Gastrocnemius medialis (tissue), 4 donors: Measurements from ENCODE around the gene BRD8.

Experiments
- POLR2A ChIP-seq, 2 donors: fragments of 450-650 bp; IDR thresholded peaks; one replicate each; pipeline ENCODE4 v1.6.1; 2017; ENCODE audit warnings: antibody characterized with exemption in 2 of 2, mild to moderate bottlenecking in 2 of 2, moderate library complexity in 2 of 2
- TF ChIP-seq, protein P1 (sequence below), 5 experiments: fragments of 450-650 bp in 3 of 5; fragments of 200-600 bp in 2 of 5; sonication (generic) in 2 of 5; IDR thresholded peaks in 4 of 5; conservative IDR thresholded peaks in 1 of 5; 1 replicate in 4 of 5; 2 replicates in 1 of 5; pipeline ENCODE4 v1.5.1; 2016 to 2019; ENCODE audit warnings: antibody characterized with exemption in 5 of 5, mild to moderate bottlenecking in 3 of 5, moderate library complexity in 3 of 5

DNA sequence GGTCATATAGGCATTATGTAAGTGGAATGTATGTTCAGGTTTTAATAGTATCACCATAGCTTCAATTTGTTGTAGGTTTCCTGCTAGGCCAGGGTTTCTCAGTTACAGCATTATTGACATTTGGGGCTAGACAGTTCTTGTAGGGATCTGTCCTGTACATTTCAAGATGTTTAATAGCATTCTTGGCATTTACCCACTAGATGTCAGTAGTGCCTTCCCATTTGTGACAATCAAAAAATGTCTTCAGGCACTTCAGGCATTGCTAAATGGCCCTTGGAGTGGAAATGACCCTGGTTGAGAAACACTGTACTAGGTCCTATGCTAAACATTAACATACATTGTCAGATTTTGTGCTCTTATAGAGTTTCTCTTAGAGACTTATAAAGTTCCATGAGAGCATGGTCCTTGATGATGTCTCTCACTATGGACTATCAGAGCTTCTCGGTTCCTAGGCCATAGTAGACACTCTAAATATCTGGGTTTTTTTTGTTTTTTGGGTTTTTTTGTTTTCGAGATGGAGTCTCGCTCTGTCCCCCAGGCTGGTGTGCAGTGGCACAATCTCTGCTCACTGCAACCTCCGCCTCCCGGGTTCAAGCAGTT, 1.9 kb upstream of the BRD8 start:
- TF ChIP-seq, protein P1, sequence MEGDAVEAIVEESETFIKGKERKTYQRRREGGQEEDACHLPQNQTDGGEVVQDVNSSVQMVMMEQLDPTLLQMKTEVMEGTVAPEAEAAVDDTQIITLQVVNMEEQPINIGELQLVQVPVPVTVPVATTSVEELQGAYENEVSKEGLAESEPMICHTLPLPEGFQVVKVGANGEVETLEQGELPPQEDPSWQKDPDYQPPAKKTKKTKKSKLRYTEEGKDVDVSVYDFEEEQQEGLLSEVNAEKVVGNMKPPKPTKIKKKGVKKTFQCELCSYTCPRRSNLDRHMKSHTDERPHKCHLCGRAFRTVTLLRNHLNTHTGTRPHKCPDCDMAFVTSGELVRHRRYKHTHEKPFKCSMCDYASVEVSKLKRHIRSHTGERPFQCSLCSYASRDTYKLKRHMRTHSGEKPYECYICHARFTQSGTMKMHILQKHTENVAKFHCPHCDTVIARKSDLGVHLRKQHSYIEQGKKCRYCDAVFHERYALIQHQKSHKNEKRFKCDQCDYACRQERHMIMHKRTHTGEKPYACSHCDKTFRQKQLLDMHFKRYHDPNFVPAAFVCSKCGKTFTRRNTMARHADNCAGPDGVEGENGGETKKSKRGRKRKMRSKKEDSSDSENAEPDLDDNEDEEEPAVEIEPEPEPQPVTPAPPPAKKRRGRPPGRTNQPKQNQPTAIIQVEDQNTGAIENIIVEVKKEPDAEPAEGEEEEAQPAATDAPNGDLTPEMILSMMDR (IDR thresholded peaks at IDR 0.05 in 4 of 5, conservative IDR thresholded peaks at IDR 0.05 in 1 of 5) = no peak
- no peak for TF ChIP-seq POLR2A (IDR thresholded peaks at IDR 0.05)
